SW480 (cell line): ENCODE measurements around the gene ISY1.
"Not testable (repeated sequence)": the region's sequence is repeated elsewhere in the genome, so short reads cannot be mapped to it uniquely, and the experiment has no call there.

Source experiments
- DNase-seq: peaks from one replicate; pipeline ENCODE4 v3.0.0-alpha.2; 2016; ENCODE audit warnings: low spot score

The ISY1 gene

GRCh38 chr3:129120254-129121004, 40.4 kb downstream of the ISY1 start:
- DNase-seq = peak; percentile 90

DNA sequence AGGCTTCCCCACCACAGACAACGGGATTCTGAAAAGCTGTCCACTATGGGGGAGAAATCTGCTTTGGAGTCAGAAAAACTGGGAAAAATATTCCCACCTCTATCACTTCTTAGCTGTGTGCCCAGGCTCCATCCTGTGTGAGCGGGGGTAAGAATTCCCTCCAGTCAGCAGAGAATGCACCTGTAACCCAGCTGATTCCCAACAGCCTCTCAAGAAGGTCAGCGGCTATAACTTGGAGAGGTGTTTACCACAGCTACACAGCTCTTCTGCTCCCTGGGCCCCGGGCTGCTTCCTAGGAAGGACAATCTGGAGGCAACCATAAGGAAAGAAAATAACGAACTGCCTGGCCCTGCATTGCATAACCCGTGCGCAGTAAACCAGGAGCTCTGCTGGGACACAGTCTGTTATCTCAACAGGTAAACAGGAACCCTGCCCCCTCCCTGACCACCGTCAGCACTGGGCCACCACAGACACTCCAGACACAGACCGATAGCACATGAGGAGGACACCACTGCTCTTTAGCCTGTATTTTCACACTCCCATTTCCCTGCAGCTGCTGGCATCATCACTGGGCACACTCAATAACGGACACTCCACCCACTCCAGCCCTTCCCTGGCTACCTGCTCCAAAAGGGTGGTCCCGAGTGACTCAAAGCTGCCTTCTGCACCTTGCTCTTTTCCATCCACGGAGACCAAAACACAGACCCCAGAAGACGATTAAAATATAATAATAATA, 41.3 kb downstream of the ISY1 start:
- DNase-seq = peak; percentile 47

DNA sequence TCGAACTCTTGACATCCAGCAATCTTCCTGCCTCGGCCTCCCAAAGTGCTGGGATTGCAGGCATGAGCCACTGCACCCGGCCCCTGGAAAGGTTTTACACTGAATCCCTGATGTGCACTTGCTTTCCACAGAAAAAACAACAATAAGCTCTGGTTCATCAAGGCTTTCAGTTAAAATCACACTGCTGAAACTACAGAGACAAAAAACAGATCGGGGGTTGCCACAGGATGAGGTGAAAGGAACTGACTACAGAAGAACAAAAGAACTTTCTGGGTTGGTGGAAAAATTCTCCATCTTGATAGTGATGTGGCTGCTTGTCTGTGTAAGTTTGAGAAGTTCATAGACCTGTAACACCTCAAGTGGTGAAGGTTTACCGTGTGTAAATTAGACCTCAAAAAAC, 42.1 kb downstream of the ISY1 start:
- DNase-seq = no peak

GRCh38 chr3:129117134-129117533, 43.7 kb downstream of the ISY1 start:
- no peak for DNase-seq

DNA sequence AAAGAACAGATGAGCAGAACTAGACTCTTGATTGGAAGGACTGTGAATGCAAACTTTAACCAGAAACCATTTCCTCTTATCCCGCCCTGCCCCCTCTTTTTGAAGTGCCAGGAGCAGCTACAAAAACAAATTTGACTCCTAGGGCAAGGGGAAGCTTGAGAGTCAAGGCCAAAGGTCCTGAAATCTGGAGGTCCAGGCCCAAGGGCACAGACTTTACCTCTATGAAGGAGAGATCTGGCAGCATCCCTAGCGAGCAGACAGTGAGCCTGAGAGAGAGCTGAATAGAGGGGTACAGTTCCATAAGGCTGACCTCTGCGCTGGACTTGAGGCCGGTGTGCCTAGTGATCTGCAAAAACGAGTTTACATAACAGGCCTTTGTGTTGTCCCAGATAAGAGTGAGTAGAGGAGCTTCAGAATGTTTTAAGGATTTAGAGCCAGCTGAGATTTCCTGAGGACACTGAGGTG, 44.3 kb downstream of the ISY1 start:
- DNase-seq = no peak

- no peak for DNase-seq
These were observed 46.4 kb downstream of the ISY1 start for GRCh38 chr3:129114455-129114854.

- peak; percentile 39 for DNase-seq
These were observed 48.4 kb downstream of the ISY1 start for GRCh38 chr3:129112308-129113052.

- not testable (repeated sequence) for DNase-seq
These were observed 49.6 kb downstream of the ISY1 start for GRCh38 chr3:129111076-129111780.

GRCh38 chr3:129107793-129108192, 53.1 kb downstream of the ISY1 start:
- DNase-seq = no peak

DNA sequence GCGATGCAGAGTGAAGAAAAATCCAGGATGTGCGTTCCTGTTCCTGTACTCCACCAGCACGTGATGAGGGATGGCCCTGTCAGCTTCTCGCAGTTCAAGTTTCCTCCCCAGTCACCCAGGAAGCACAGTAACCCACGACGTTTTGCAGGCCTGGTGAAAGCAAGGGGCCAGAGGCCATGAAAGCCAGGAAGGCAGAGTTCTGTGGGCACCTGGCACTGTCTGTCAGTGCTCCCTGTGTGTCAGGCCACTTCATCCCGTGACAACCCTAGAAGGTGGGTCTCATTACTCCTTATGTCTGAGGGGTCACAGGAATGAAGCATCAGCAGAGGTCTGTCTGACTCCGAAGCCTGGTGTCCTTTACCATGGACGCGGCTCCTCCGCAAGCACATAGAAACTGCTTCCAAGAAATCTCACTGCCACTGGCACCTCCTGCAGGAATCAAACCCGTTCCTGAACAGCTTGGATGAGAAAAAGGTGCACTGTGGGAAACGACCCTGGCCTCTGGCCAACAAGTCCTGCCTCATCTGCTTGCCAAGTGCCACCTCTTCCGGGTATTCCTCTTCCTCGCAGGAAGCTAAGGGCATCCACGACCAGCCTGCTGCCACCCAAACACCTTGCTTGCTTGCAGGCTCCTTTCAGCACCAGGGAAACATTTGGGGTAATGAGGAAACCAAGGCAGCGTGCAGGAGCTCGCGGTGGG, 53.8 kb downstream of the ISY1 start:
- DNase-seq = no peak

DNA sequence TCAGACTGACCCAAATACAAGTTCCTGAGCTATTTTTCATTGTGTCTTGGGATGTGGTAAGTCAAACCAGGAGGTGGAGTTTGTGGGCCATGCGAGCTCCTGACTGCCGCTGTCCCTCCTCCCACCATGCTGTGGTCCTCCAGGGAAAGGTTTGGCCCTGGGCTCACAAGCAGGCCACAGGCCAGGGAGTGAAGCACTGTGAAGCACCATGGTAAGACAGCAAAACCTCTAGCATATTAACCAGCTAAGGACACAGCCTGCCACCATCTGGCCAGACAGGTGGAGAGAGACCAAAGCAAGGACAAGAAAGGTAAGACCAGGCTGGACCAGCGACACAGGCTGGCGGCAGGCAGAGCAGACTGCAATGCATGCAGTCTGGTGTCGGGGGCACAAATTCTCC, 54.5 kb downstream of the ISY1 start:
- DNase-seq = peak; percentile 30

GRCh38 chr3:129105862-129106261, 55.0 kb downstream of the ISY1 start:
- no peak for DNase-seq

DNA sequence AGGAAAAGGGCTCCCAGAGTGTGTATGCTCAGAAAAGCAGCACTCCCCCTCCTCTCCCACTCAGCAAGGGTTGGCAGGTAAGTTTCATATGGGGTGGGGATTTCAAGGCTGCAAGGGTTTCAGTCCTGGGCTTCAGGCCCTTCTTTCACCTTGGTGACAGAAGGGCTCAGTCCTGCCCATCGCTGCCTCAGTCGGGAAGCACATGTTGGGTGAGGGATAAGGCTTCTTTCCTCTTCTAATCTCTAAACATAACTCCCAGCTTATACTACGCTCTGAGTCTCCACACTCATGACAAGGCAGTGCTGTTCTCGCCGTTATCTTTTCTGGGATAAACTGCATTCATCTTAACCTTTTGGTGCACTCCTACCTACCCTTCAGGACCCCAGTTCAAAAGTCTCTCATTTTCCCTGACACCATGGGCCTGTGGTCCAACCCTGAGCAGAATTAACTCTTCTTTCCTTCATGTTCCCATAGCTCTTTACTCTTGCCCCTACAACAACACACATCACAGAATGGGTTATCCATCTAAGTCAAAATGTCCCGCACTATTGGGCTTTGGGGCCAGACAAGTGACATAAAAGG, 56.3 kb downstream of the ISY1 start:
- DNase-seq = no peak

GRCh38 chr3:129104051-129104450, 56.8 kb downstream of the ISY1 start:
- DNase-seq = no peak

- DNase-seq = no peak
These were observed 57.6 kb downstream of the ISY1 start for GRCh38 chr3:129103296-129103695.

- DNase-seq = no peak
These were observed 59.3 kb downstream of the ISY1 start for GRCh38 chr3:129101370-129102138.

- no peak for DNase-seq
These were observed 60.6 kb downstream of the ISY1 start for GRCh38 chr3:129100274-129100673.

- DNase-seq = no peak
These were observed 65.6 kb downstream of the ISY1 start for GRCh38 chr3:129095285-129095684.

DNA sequence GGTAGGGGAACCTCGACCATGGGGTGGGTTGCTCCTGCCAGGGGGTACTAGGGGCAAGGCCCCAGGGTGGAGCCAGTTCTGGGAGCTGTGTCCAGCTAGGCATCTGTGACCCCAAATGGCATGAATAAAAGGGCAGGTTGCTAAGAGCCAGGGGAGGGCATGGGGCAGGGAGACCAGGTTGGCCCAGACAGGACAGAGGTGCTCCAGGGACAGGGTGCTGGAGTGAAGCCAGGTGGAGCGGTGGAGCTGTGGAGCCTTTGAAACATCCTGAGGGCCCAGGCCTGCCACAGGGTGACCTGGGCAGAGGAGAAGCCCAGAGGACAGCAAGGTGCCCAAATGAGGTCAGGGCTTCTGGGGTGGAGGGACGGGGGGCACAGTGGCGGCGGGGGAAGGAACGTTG, 72.6 kb downstream of the ISY1 start:
- DNase-seq = not testable (repeated sequence)

DNA sequence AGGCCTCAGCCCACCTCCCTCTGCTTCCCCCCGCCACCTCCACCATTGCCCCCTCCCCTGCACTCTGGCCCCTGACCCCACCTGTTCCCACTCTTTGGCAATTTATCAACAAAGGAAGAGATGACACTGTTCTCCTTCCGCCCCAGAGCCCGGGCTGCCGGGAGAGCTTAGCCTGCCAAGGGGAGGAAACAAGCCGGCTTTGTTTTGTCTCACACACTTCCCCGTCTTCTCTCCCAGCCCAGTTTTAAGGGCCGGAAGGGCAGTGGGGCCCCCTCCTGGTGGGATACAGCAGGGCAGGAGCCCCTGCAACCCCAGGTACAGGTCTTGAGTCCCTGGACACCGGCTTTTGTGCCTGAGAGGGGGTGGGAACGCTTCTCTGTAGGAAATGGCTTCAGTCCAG, 73.0 kb downstream of the ISY1 start:
- not testable (repeated sequence) for DNase-seq
